Midbrain (tissue), 1 donor: Measurements from ENCODE around the gene DBET.
"Not testable (repeated sequence)": the region's sequence is repeated elsewhere in the genome, so short reads cannot be mapped to it uniquely, and the experiment has no call there.

Experiments used
- DNase-seq: peaks from one replicate; lab custom pipeline; 2025; lab: John Stamatoyannopoulos, UW

Gene DBET

DNA sequence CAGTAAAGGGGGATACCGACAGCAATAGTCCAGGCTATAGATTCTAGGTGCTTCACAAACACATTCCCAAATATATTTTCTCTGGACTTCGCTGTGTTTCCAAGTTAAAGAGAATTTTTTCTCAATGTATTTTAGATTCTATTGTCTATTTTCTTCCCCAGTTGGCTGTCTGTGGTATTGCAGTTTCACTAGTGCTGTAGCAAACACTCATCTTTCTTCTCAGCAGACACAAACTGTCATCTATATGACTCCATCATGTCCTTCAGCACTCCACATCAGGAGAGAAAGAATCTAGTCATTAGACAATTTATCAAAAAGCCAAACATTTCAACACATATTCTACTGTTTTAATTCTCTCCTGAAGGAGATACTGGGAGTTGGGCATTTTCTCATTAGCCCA is at the start of gene DBET:
TSS of gene DBET (plus strand) at position 161 of the 400 bp plus-strand sequence.
- DNase-seq, result not testable (repeated sequence)

- no peak for DNase-seq
These were observed 49.3 kb upstream of the DBET start for GRCh38 chr4:190014771-190015537.

- DNase-seq, result no peak
These were observed 48.5 kb upstream of the DBET start for GRCh38 chr4:190015538-190016368.

- no peak for DNase-seq
These were observed 47.7 kb upstream of the DBET start for GRCh38 chr4:190016369-190017289.

DNA sequence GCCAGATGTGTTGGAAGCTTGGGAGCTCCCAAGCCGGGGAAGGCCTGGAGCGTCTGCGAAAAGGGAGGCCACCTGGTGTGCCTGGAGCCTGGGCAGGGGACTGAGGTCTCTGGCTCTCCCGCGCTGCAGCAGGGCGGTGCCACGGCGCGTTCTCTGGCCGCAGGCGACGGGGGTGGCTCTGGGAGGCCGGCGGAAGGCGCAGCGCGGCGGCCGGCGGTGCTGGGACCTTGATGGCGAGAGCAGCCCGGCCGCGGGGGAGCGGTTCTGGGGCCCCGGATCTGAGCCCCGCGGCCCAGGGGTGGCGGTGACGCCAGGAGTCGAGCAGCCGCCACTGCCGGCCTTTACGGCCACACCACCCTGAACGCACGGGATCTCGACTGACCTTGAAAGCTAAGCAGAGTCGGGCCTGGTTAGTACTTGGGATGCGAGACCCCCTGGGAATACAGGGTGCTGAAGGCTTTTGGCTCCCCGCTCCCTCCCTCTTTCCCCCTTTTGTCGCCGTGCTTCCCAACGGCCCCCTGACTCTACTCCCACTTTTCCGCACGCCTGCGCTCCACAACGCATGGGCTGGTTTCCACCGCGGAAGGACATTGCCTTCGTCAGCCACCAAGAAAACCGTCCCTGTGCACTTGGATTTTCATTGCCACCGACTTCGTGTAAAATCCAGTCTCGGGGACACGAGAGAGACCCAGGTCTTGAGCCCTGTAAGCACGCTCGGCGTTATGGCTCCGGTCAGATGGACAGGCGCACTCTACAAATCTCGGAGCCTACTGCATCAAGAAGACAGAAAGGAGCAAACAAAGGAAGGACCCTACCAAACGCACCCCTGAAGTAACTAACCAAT is 46.7 kb upstream of the DBET start:
- DNase-seq, result no peak

DNA sequence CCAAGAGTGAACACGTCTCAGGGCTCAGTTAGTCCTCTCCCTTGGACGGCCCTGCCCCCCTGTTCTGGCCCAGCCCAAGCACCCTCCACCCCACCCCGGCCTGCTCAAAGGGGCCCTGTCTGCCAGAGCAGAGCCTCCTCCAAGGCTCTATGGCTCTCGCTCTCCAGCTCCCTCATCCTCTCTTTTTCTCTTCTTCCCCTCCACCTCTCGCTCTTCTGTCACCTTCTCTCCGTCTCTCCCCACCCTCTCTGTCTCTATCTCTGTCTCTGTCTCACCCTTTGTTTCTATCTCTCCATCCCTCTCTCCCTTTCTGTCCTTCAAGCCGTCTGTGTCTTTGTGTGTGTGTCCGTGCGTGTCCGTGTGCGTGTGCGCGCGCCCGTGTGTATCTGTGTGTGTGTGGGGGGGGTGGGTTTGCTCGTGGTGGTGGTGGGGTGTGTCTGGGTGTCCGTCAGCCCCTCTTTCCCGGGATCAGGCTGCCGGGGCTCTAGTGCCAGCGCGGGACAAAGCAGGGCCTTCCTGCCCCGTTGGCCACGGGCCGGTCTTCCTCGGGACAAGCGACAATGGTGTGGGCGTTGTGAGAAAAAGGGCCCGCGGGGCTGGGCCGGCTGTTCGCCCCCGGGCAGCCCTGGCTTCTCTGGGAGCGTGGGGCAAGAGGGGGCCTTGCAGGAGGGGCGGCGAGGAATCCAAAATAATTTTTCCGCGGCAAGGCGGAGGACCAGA is 45.9 kb upstream of the DBET start:
- DNase-seq, result no peak

DNA sequence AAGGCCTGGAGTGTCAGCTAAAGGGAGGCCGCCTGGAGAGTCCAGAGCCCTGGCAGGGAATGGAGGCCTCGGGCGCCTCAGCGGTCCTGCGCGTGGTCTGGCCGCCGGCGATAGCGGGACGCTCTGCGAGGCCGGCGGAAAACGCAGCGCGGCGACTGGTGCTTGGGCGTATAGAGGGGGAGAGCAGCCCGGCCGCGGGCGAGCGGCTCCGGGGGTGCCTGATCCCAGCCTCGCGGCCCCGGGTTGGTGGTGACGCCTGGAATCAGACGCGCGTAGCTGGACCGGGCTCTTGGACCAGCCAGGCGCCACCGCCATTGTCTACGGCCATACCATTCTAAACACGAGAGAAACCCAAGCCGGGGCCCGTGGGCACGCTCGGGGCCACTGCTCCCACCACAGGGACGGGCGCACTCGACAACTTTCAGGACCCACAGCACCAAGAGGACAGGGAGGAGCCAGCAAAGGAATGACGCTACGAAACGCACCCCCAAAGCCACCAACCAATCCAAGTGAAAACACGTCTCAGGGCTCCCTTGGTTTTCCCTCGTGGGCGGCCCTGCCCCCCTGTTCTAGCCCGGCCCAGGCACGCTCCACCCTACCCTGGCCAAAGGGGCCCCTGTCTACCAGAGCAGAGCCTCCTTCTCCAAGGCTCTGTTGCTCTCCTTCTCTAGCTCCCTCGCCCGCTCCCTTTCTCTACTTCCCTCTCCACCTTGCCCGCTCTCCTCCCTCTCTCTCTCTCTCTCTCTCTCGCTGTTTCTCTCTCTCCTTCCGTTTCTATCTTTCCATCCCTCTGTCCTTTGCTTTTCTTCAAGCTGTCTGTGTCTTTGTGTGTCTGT is 45.1 kb upstream of the DBET start:
- DNase-seq, result no peak

- not testable (repeated sequence) for DNase-seq
These were observed 44.3 kb upstream of the DBET start for GRCh38 chr4:190019859-190020463.

DNA sequence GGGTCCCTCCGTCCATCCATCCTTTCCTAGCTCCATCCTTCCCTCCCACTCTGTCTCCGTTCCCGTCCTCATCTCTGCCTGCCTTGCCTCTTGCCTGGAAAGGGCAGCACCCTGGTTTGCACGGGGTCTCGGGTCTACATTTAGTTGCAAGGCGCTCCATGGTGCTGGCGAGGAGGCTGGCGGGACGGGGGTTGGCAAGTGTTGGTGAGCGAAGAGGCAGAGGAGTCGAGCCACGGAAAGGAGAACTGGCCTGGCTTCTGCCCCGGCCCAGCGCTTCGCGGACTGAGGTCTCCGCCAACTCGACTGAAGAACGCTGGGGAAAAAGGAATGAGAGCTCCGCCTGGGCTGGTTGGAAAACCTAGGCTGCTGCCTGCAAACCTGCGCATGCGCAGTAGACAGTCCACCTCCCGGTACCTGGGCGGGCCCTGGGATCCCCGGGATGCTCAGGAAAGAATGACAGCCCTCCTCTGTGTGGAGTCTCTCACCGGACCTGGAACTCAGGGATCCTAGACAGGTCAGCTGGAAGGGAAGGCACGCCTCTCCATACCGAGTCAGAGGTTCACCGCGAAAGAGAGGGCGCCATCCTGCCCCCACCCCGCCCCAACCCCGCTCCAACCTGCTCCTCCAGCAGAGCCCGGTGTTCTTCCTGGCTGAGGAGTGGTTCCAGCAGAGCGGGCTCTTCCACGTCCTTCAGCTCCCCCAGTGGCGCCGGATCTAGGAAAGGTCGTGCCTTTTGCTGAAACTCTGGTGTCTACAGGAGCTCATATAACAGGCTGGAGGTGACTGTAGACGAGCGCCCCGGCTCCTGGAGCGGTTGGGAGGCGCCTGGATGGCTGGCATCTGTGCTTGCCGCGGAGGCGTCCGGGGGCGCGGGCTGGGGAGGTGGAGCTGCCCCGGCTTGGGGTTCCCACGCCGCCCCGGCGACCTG is 43.2 kb upstream of the DBET start:
- no peak for DNase-seq

DNA sequence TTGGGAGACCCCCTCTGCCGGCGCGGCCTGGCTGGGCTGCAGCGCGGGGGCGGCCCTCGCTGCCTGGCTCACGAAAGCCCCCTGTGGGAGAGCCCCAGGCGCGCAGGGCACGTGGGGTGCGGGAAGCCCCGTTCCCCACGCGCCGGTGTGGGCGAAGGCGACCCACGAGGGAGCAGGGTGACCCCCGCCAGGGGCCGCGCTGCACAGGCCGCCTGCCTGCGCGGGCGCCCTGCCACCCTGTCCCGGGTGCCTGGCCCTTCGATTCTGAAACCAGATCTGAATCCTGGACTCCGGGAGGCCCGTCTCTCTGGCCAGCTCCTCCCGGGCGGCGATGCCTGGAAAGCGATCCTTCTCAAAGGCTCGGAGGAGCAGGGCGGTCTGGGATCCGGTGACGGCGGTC is 42.3 kb upstream of the DBET start:
- DNase-seq, result not testable (repeated sequence)

- DNase-seq, result not testable (repeated sequence)
These were observed 41.6 kb upstream of the DBET start for GRCh38 chr4:190022614-190023281.

DNA sequence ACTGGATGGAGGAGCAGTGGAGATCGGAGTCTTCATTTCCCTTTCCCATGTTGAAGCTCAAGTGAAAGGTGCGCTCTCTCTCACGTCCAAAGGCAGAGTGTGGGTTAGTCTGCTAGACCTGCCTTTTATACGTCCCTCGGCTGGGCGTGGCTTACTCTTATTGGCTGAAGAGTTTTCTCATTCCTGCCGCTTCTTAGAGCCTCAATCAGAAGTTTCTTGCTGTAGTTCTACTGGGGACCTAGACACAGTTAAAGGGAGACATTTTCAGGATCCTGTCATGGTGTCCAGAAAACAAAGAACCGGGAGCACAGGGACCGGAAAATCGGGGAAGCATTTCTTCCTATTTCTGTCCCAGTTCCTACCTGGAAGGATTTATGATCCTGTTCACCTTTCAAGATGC is 37.1 kb upstream of the DBET start, which contains the start of gene FRG2:
TSS of gene FRG2 (minus strand) at position 101 of the 400 bp plus-strand sequence. CDS start at position 49, 52 bp downstream.
- DNase-seq, result not testable (repeated sequence)

GRCh38 chr4:190031264-190031663 is 33.0 kb upstream of the DBET start:
- not testable (repeated sequence) for DNase-seq

DNA sequence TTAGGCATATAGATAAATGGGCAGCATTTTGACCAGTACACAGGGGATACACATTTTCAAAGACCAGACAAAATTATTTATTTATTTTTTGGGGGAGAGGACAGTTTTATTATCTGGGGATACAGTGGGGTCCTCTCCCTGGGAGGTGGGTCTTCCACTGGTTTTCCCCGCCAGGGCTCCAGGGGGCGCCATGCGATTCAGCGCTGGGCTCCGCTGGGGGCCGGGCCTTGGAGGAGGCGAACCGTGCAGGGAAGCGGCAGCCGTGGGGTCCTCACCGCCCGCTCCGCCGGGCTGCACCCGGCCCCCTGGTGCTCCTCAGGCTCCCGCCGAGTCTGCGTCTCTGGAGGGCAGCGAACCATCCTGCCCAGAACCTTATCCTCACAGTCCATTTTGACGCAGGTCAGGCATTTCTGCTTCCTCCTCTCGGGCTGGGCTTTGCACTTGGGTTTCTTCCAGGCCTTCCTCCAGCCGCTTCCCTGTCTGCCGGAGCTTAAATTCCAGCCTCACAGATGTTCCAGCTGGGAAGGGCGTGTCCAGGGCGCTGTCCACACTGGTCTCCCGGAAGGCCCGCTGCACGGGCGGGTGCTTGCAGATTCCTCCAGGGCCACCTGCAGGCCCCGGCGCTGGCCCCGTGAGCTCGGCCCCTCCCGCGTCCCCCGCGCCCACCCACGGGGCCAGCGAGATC is 26.5 kb upstream of the DBET start:
- not testable (repeated sequence) for DNase-seq

GRCh38 chr4:190040873-190041272 is 23.4 kb upstream of the DBET start:
- DNase-seq, result not testable (repeated sequence)

DNA sequence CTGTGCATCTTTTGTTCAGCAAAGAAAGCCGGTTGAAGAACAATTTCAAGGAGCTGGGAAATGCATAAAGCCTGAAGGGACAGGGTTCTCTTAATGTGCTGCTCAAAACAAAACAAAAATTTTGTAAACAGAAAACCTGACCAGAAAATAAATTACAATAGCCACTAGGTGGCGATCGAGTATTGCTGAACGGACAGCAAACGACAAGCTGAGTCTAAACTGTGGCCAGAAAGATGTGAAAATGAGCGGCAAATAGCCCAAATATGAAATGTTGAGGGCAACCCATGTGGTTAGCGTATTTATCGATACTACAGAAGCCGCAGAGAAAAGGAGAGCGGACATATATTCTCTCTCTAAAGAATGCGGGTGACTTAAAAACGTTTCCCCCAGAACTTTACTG is 16.7 kb upstream of the DBET start:
- not testable (repeated sequence) for DNase-seq
